Thyroid gland (tissue), 4 donors: ENCODE data around the gene ZSWIM8.

Source experiments
- CTCF ChIP-seq, 6 experiments: fragments of 200-600 bp in 3 of 6; fragments of 450-650 bp in 3 of 6; sonication (generic) in 3 of 6; IDR thresholded peaks; one replicate each; pipeline ENCODE4 v1.5.1; 2016 to 2019; ENCODE audit warnings: antibody characterized with exemption in 6 of 6, mild to moderate bottlenecking in 2 of 6, inconsistent platforms in 1 of 6, moderate library complexity in 1 of 6
- POLR2A ChIP-seq, 2 donors: fragments of 450-650 bp; IDR thresholded peaks; one replicate each; pipeline ENCODE4 v1.6.1; 2017; ENCODE audit warnings: antibody characterized with exemption in 2 of 2, mild to moderate bottlenecking in 2 of 2, moderate library complexity in 1 of 2

GRCh38 chr10:73815719-73816030, 30.3 kb downstream of the ZSWIM8 start:
- TF ChIP-seq POLR2A (IDR thresholded peaks at IDR 0.05) (no peak), CTCF (IDR thresholded peaks at IDR 0.05) (no peak)
